A549 (cell line): Measurements from ENCODE around the gene TRMO. TPM values are rescaled to one million over a fixed set of nuclear protein-coding genes. Genes with fewer than 3 reads are reported as not detected.

ENCODE experiments used
- ATOH8 ChIP-seq: fragments of 250-450 bp; sonication (Bioruptor Pico); IDR thresholded peaks from 2 replicates; pipeline ENCODE4 v1.5.0; 2020; ENCODE audit warnings: low read depth, mild to moderate bottlenecking, moderate library complexity
- BCL3 ChIP-seq: fragments of >200 bp; sonication (Bioruptor Twin); formaldehyde crosslinking; IDR thresholded peaks from 3 replicates; pipeline ENCODE4 v1.6.1; 2016
- FOSL2 ChIP-seq, 2 experiments: fragments of 450-650 bp in 1 of 2; fragments of >200 bp in 1 of 2; sonication (Bioruptor Twin) in 1 of 2; formaldehyde crosslinking; IDR thresholded peaks; 2 replicates each; pipeline versions ENCODE4 v1.5.0 to v1.6.1; 2016 to 2020; ENCODE audit warnings: mild to moderate bottlenecking in 1 of 2, moderate library complexity in 1 of 2
- HMGXB4 ChIP-seq: fragments of 250-450 bp; sonication (Bioruptor Pico); IDR thresholded peaks from 2 replicates; pipeline ENCODE4 v1.5.0; 2021; ENCODE audit warnings: mild to moderate bottlenecking, moderate library complexity, borderline replicate concordance
- MYC ChIP-seq: IDR thresholded peaks from 2 replicates; pipeline ENCODE4 v1.6.1; 2012; ENCODE audit warnings: mild to moderate bottlenecking, inconsistent platforms, low read length, improper control_type of control experiment, borderline replicate concordance
- RNF2 ChIP-seq: fragments of 200-600 bp; sonication (generic); IDR thresholded peaks from 2 replicates; pipeline ENCODE4 v1.6.1; 2016; ENCODE audit warnings: low read depth, mild to moderate bottlenecking, antibody characterized with exemption, moderate library complexity, borderline replicate concordance
- polyA plus RNA-seq, 4 experiments: library from polyadenylated mRNA; depleted of rRNA in 3 of 4; stranded (reverse); fragments of >200 nt; fragmentation: RNase III in 1 of 4; extraction: RNeasy Plus Mini Kit Qiagen cat#74134 plus additional on column Dnase treatment in 1 of 4; gene quantifications; 2 replicates in 3 of 4; 3 replicates in 1 of 4; pipeline ENCODE4 v1.2.3, GENCODE V29; 2011 to 2017
- small RNA-seq, 6 experiments: library from RNA; depleted of rRNA; stranded (forward); fragments of <200 nt; gene quantifications; one replicate each; pipeline ENCODE3, GENCODE V24; 2012

The TRMO gene
- polyA plus RNA-seq, 2 of the 4 experiments (the other 2 are of a cell fraction): 12.0 to 18.8 TPM

- TF ChIP-seq ATOH8 (CRISPR knock-in tag) (no peak), BCL3 (no peak), FOSL2 (IDR thresholded peaks at IDR 0.05) (no peak), FOSL2 (CRISPR knock-in tag; IDR thresholded peaks at IDR 0.05) (no peak), RNF2 (no peak), HMGXB4 (CRISPR knock-in tag) (no peak), MYC (no peak)
These were observed 67.4 kb downstream of the TRMO start (continued) for GRCh38 chr9:97854696-97855485.

Small RNA genes lying within 50 kb of the gene (small RNA-seq; reads per million reads assigned to genes)
- 0 reads per million in 6 experiments for gene RF00019

Other genes with a start within 250 kb of the TRMO start
- 4.5 and 8.0 TPM in 2 replicates for gene XPA, start 225.2 kb downstream of the TRMO start, polyA plus RNA-seq (2011; rRNA removed)
- 14.0 to 14.9 TPM (median 14.6 TPM) in 3 replicates for gene XPA, start 225.2 kb downstream of the TRMO start, polyA plus RNA-seq (2017; fragmentation: RNase III; extraction: RNeasy Plus Mini Kit Qiagen cat#74134 plus additional on column Dnase treatment)
- gene FOXE1, start 69.3 kb downstream of the TRMO start, polyA plus RNA-seq (2011; rRNA removed): 4.3 and 5.5 TPM in 2 replicates
- gene FOXE1, start 69.3 kb downstream of the TRMO start, polyA plus RNA-seq (2017; fragmentation: RNase III; extraction: RNeasy Plus Mini Kit Qiagen cat#74134 plus additional on column Dnase treatment): 5.7 to 6.8 TPM (median 6.3 TPM) in 3 replicates
- gene HEMGN, start 15.7 kb upstream of the TRMO start, polyA plus RNA-seq (2011; rRNA removed): not detected in 2 replicates
- gene HEMGN, start 15.7 kb upstream of the TRMO start, polyA plus RNA-seq (2017; fragmentation: RNase III; extraction: RNeasy Plus Mini Kit Qiagen cat#74134 plus additional on column Dnase treatment): not detected in 3 replicates
- 97.0 and 127 TPM in 2 replicates for gene ANP32B, start 60.8 kb upstream of the TRMO start, polyA plus RNA-seq (2011; rRNA removed)
- gene ANP32B, start 60.8 kb upstream of the TRMO start, polyA plus RNA-seq (2017; fragmentation: RNase III; extraction: RNeasy Plus Mini Kit Qiagen cat#74134 plus additional on column Dnase treatment): 346 to 360 TPM (median 350 TPM) in 3 replicates
- 66.6 and 70.2 TPM in 2 replicates for gene NANS, start 134.2 kb upstream of the TRMO start, polyA plus RNA-seq (2011; rRNA removed)
- 53.3 to 58.2 TPM (median 56.8 TPM) in 3 replicates for gene NANS, start 134.2 kb upstream of the TRMO start, polyA plus RNA-seq (2017; fragmentation: RNase III; extraction: RNeasy Plus Mini Kit Qiagen cat#74134 plus additional on column Dnase treatment)
- gene TRIM14, start 196.7 kb upstream of the TRMO start, polyA plus RNA-seq (2011; rRNA removed): 9.2 and 9.7 TPM in 2 replicates
- 8.8 to 10.1 TPM (median 9.1 TPM) in 3 replicates for gene TRIM14, start 196.7 kb upstream of the TRMO start, polyA plus RNA-seq (2017; fragmentation: RNase III; extraction: RNeasy Plus Mini Kit Qiagen cat#74134 plus additional on column Dnase treatment)